Uterus (tissue), 2 donors: ENCODE measurements around the gene SHISA6.

ENCODE experiments used
- POLR2A ChIP-seq, 2 donors: fragments of 450-650 bp; IDR thresholded peaks; one replicate each; pipeline ENCODE4 v1.6.1; 2016; ENCODE audit warnings: antibody characterized with exemption in 2 of 2, mild to moderate bottlenecking in 1 of 2, moderate library complexity in 1 of 2
- TF ChIP-seq, protein P1 (sequence below), 4 experiments: fragments of 200-600 bp in 2 of 4; fragments of 450-650 bp in 2 of 4; sonication (generic) in 2 of 4; IDR thresholded peaks; one replicate each; pipeline ENCODE4 v1.5.1; 2016 to 2019; ENCODE audit warnings: antibody characterized with exemption in 4 of 4, mild to moderate bottlenecking in 2 of 4, moderate library complexity in 1 of 4

DNA sequence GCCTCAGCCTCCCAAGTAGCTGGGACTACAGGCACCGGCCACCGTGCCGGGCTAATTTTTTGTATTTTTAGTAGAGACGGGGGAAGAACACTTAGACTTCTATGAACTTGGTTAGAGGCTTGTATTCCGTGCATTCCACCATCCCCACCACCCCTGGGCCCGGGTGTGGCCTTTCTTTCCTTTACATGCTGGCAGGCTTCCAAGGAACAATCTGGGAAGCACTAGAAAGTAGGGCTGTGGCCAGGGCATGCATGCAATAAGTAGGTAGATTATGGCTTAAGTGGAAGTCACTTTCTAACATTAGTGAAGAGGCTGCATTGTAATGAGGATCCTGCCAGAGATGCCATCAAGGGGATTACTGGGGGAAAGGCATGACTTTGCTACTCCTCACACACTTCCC, 171.6 kb downstream of the SHISA6 start:
- TF ChIP-seq, protein P1, sequence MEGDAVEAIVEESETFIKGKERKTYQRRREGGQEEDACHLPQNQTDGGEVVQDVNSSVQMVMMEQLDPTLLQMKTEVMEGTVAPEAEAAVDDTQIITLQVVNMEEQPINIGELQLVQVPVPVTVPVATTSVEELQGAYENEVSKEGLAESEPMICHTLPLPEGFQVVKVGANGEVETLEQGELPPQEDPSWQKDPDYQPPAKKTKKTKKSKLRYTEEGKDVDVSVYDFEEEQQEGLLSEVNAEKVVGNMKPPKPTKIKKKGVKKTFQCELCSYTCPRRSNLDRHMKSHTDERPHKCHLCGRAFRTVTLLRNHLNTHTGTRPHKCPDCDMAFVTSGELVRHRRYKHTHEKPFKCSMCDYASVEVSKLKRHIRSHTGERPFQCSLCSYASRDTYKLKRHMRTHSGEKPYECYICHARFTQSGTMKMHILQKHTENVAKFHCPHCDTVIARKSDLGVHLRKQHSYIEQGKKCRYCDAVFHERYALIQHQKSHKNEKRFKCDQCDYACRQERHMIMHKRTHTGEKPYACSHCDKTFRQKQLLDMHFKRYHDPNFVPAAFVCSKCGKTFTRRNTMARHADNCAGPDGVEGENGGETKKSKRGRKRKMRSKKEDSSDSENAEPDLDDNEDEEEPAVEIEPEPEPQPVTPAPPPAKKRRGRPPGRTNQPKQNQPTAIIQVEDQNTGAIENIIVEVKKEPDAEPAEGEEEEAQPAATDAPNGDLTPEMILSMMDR (IDR thresholded peaks at IDR 0.05), result no peak
- TF ChIP-seq POLR2A (IDR thresholded peaks at IDR 0.05), result no peak
